HG02610 (cell line): ENCODE data around the gene IL2RA.
A peak's percentile ranks its signal among the peaks of the same experiment; 100 is the strongest.
"Not testable (repeated sequence)": the region's sequence is repeated elsewhere in the genome, so short reads cannot be mapped to it uniquely, and the experiment has no call there.

Source experiments
- ATAC-seq: cut with Tn5 transposase; IDR thresholded peaks from one replicate; pipeline ENCODE4 v1.9.1; 2021; ENCODE audit warnings: mild to moderate bottlenecking, moderate library complexity; ENCODE audit not compliant: unreplicated experiment

The IL2RA gene

DNA sequence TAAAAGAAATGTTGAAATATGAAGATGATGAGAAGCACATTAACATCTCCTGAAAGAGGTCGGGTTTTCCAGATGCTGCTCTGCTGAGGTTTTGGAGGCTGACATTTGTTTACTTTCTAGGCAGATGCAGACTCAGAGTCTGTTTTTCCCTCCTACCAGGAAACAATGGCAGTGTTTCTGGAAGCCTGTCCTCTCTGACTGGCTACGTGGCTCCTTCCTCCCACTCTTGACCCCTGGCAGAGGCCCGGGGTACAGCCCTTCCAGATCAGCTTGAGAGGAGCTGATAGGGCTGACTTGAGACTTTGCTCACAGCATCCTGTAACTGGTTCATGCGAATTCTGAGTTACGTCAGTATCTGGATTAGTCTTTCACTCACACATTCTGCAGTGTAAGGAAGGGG, 43.7 kb downstream of the IL2RA start:
- ATAC-seq, result no peak

DNA sequence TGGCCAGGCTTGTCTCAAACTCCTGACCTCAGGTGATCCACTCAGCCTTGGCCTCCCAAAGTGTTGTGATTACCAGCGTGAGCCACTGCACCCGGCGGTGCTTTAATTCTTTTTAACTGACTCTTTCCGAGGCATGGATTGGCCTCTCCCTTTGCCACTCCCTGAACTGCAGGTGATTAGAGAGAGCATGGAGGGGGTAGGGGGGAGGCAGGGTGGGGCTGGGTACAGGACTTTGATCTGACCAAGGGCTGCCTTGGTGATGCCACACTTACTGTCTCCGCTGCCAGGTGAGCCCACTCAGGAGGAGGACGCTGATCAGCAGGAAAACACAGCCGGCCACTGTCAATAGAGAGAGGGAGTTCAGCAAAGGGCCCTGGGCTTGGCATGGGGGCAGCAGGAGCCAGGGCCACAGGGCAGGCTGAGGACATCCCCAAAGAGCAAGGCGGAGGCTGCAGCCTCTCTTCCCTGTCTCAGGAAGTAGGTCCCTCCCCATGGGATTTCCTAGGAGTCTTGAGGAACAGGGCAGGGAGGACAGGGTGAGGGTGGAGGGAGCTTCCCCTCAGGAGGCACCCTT, 44.3 kb downstream of the IL2RA start:
- no peak for ATAC-seq

DNA sequence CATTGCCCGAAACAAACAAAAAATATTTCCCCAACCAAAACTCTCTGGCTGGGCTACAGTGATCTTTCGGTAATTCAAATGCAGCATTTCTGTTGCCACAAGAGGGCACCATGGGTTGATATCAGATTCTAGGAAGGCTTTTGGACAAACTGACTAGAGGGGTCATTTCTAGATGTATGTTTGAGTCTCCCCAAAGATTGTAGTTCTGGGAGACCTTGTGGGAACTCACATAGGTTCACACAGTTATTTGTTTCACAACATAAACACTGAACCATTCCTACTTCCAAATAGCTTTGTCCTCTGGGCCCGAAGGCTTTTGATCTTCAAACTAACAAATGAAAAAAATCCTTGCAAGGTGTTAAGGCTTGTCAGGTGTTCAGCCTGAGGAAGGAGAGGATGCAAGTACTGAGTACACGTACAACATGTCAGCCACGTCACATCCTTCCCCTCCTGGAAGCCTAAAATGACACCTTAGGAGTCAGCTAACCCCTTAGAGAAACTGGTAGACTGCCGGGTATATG, 47.9 kb downstream of the IL2RA start:
- ATAC-seq, result peak; percentile 40

DNA sequence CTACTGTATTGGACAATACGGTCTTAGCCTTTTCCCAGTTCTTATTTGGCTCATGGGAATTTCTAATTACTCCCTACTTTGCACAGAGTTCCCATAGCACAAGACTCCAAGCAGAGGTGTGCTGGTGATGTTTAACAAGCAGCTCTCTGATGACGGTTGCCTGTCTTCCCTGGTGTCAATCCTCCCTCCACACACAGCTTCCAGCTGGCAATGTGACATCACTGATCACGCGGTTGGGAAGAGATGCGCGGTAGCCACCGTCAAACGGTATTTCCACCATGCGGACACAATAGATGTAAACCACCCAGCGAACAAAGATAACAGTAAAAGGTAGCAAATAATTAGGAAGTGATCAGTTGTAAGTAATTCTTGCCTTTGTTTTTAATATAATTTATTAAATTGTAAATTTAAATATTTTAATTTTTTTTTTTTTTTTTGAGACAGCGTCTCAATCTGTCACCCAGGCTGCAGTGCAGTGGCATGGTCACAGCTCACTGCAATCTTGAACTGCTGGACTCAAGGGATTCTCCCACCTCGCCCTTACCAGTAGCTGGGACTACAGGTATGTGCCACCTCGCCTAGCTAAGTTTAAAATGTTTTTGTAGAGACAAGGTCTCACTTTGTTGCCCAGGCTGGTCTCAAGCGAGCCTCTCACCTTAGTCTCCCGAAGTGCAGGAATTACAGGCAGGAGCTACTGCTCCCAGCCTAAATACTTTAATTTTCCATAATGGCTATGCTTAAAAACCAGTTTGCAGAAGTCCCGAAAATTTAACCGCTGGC, 48.6 kb downstream of the IL2RA start:
- no peak for ATAC-seq

DNA sequence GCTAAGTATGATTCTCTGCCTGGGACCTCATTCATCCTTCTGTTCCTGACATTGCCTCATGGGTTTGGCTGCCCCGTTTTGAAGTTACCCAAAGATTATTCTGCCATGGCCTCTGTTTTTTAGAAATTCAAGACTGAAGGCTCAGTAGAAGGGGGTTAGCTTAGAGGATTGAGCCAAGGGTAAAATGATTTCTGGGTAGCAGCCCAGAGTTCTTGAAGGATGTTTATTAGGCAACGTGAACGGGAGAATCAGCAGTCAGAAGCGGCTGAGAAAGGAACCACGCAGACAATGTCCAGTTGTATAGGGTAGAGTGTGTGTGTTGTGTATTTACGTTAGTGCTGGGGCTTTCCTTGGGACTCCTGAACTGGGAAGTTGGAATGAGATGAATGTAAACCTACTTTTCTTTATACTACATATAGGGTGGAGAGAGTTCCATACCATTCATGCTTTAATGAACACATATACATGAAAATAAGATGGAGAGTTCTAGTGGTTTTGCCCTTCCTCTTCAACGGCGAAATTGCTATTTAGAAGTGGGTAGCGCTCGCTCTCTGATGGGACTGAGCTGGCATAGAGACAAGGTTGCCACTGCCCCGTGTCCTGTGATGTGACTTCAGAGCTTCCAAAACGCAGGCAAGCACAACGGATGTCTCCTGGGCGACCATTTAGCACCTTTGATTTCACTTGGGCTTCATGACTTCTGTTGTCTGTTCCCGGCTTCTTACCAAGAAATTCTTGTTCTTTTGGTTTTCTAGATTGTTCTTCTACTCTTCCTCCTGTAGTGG, 49.9 kb downstream of the IL2RA start:
- ATAC-seq, result no peak

DNA sequence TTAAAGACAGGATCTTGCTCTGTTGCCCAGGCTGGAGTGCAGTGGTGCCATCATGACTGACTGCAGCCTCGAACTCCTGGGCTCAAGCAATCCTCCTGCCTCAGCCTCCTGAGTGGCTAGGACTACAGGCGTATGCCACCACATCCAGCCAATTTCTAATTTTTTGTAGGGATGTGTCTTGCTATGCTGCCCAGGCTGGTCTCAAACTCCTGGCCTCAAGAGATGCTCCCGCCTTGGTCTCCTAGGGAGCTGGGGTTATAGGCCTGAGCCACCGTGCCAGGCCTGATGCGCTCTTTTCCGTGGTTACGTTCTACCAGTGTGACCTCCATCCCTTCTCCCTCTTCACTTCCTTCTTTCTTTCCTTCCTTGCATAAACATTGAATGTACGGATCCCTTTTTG, 50.6 kb downstream of the IL2RA start:
- ATAC-seq, result no peak

DNA sequence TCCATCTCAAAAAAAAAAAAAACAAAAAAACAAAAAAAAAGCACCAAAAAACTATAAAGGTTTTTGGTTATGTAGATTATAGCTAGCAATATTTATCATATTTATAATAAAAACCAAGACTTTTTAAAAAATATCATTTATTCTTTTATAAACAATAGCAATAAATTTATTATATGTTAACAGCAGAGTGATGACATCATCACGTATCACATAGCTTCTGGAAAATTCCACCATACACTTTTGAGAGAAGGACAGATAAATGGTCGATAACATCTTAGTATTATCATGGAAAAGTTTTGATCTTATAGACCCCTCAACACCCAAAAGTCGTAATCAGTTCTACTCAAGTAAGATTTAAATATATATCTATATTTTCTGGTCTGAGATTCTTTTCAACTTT, 51.6 kb downstream of the IL2RA start:
- no peak for ATAC-seq

DNA sequence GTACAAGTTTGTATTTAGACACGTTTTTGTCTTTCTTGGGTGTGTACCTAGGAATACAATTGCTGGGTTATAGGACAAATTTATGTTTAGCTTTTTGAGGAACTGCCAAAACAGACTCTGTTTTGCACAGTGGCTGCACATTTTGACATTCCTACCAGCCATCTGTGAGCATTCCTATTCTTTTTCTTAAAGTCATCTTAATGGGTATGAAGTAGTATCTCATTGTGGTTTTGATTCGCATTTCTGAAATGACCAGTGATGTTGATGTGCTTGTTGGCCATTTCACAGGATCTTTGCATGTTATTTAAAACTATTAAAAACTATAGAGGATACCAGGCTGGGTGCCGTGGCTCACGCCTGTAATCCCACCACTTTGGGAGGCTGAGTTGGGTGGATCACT, 52.2 kb downstream of the IL2RA start:
- no peak for ATAC-seq

DNA sequence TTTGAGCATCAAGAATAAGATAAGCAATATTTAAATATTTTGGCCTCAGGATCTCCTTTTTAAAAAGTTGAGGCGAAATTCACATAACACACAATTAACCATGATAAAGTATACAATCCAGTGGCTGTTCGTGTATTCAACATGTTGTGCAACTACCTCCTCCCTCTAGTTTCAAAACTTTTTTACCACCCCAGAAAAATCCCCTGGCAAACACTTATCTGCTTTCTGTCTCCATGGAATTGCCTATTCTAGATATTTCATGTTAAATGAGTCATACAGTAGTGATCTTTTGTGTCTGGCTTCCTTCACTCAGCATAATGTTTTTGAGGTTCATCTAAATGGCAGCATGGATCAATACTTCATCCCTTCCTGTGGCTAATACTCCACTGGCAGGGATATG, 53.0 kb downstream of the IL2RA start:
- no peak for ATAC-seq

DNA sequence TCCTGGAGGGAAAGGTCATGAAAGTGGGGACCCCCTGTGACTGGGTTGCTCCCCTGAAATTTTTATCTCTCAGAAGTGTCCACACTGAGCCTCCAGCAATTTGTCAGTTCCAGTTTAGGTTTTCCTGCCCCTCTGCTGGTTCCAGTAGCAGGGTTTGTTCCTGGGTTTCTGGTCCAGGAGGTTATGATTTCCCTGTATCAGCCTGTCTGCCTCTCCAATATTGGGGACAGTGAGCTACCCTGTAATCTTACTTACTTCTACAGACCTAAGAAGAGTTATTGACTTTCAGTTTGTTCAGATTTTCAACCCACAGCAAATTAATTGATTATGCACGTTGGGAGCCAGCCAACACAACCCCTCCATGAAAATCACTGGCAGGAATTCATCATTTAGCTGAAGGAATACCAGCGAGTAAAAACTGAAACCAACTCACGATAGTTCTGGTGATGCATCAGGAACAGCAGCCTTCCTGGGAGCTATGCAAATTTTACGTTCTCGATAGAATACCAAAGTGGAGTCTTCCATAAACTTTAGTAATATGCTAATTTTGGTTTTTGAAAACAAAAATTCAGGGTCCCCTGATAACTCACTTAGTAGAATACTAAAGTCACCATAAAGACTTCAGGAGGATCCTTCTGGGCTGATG, 53.5 kb downstream of the IL2RA start:
- ATAC-seq, result no peak

DNA sequence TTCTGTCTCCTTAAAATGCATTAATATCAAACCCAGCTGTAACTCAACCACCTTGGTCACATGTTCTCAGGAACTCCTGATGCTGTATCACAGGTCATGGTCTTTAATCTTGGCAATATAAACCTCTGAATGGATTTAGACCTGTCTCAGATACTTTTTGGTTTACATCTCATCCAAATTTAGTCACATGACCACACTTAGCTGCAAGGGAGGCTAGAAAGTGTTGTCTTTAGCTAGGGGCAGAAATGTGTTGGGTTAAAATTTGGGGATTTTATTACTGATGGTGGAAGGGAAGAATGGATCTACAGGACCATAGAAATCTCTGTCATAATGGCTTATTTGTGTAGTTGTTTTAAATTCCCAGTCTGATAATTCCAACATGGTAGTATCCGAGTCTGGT, 55.2 kb downstream of the IL2RA start:
- no peak for ATAC-seq

DNA sequence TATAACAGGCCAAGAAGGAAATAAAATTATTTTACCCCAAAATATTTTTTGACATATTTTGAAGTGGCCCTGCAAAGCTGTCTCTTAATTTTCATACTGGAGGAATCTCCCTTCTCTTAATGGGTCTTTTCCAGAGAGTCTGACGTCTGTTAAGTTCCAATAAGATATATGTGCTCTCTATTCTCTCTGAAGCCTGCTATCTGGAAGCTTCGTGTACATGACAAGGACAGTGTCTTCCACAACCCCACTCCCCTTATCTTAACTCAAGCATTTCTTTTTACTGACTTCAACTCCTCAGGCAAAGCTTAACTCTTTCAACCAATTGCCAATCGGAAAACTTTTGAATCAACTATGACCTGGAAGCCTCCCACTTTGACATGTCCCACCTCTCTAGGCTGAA, 55.6 kb downstream of the IL2RA start:
- no peak for ATAC-seq

DNA sequence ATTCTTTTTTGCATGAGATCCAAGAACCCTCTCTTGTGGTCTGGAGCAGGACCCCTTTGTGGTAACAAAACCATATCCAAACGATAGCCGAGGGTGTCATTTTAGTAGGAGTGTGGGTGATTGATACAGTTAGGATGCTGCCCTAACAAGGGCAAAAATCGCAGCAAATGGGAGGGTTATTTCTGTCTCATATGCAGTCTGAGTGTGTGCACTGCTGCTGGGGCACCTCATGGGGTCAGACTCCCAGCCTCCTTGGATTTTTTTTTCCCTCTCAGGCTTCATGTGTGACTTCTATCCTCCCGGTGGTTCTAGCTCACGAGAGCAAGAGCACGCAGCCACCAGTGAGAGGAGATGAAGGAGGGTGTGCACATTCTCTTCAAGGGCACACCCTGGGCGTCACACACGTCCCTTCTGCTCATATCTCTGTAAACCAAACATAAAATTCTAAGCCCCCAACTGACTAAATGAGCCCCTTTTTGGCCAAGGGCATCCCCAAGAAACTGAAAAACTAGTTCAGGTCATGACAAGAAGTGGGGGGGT, 56.2 kb downstream of the IL2RA start:
- no peak for ATAC-seq

DNA sequence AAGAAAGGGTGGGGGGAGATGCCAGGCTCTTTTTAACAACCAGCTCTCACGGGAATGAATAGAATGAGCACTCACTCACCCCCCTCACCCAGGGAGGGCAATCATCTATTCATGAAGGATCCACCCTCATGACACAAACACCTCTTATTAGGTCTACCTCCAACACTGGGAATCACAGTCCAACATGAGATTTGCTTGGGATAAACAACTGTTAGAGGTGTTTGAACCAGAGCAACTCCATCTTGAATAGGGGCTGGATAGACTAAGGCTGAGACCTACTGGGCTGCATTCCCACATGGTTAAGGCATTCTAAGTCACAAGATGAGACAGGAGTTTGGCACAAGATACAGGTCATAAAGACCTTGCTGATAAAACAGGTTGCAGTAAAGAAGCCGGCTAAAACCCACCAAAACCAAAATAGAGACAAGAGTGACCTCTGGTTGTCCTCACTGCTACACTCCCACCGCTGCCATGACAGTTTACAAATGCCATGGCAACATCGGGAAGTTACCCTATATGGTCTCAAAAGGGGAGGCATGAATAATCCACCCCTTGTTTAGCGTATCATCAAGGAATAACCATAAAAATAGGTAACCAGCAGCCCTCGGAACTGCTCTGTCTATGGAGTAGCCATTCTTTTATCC, 56.9 kb downstream of the IL2RA start:
- not testable (repeated sequence) for ATAC-seq

DNA sequence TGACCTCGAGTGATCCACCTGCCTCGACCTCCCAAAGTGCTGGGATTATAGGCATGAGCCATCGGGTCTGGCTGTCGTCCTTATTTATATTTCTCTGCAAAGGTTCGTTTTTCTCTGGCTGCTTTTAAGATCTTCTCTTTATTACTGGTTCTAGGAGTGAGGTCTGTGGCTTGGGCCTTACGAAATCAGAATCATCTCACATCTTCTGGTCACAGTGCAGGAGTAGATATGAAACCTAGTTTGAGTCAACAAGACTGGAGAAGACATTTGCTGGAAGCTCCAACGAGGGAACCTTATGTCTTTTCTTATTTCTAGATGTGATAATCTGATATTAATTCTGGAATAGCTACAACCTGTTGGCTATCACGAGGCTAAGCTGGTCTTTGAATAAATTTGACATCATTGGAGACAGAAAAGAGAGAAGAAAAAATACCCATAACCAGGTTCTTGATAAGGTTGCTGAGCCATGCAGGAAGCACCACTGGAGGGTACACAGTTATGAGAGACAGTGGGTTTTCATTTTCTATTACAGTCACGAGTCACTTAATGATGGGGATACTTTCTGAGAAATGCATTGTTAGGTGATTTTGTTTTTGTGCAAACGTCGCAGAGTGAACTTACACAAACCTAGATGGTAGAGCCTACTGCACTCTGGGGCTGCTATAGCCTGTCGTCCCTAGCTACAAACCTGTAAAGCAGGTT, 59.2 kb downstream of the IL2RA start:
- no peak for ATAC-seq

DNA sequence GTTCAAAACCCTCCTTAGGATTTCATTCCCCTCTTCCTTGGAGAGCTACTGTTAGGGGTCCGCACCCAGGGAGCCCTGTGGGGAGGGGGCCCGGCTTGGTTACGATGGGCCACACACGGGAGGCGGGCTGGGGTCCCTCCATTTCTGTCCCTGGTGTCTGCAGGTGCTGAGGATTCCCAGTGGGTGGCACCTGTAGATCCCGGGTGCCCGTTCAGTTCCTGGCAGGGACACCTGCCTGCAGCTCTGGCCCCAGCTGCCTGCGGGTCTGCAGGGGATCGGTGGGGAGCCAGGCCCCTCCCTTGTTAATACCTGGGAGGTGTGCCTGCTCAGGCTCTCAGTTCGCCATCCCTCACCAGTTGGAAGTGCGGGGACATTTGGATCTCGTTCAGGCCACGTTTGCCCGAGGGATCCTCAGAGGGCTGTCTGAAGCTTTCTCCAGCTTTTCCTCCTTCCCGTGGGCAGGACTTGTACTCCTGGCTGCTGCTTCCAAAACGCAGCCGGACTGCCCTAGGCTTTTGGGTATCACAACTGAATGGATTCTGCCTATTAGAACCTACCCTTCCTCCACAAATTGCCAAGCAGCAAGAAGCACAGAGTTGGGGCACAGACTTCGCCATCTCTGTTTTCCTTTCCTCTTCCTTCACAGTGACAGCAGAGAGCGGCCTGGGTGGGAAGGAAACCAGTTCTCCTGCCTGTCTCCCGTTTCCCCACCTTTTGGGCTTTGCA, 62.6 kb downstream of the IL2RA start:
- ATAC-seq, result no peak

DNA sequence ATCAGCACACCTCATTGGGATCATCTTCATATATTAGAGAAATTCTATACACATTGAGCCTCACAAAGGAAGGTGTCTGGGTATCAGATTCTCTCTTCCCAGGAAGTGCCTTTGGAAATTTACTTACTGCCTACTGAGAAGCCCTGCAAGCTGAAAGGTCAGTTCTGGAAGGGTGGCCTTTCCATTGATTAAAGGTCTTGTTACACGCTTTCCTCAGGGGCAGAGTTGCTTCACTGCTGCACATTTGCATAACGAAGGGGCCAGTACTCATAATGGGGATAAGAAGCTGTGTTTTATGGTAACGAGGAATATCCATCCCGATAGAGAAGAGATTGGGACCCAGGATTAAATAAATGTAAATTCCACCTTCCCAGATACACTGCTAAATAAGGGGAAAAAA, 65.5 kb downstream of the IL2RA start:
- no peak for ATAC-seq

DNA sequence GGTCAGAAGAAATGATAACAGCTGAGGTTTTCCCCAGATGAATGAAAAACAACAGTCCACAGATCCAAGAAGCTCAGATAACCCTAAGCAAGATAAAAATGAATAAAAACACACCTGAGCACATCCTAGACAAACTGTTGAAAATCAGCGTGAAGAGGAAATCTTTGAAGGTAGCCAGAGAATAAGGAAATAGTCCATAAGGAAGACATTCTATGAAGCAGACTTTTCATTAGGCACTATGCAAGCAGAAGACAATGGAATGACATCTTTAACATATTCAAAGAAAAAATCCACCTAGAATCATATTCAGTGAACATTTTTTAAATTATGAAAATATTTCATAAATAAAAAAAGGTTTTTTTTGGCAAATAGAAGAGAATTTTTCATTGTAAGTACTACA, 69.8 kb downstream of the IL2RA start:
- no peak for ATAC-seq

DNA sequence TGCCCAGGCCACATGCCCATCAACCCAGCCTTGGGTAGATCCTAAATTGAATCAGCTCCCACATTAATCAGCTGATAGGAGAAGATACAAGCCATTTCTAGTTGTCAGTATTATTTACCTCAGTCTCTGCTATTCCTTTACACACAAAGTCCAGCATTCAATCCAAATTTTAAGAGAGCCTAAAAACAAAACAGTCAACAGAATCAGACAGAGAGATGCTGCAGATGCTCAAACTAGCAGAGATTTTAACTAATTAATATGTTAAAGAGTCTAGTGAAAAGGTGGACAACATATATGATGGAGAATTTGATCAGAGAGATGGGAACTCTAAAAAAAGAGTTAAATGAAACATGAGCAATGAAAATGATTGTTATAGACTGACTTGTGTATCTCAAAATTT, 70.5 kb downstream of the IL2RA start:
- no peak for ATAC-seq
